Transverse colon (tissue), 4 donors: ENCODE data around the gene DCAF8.

Source experiments
- EP300 ChIP-seq: sonication (generic); formaldehyde crosslinking; IDR thresholded peaks from one replicate; pipeline ENCODE4 v1.6.1; 2017; ENCODE audit warnings: antibody characterized with exemption, low read depth
- POLR2A ChIP-seq: fragments of 450-650 bp; IDR thresholded peaks from one replicate; pipeline ENCODE4 v1.6.1; 2016; ENCODE audit warnings: antibody characterized with exemption, mild to moderate bottlenecking, moderate library complexity
- POLR2AphosphoS5 ChIP-seq, 3 donors: sonication (generic); formaldehyde crosslinking; IDR thresholded peaks; one replicate each; pipeline ENCODE4 v1.6.1; 2016; ENCODE audit warnings: antibody characterized with exemption in 3 of 3
- TF ChIP-seq, protein P1 (sequence below), 5 experiments: fragments of 200-600 bp in 3 of 5; fragments of 450-650 bp in 2 of 5; sonication (generic) in 3 of 5; IDR thresholded peaks; 1 replicate in 2 of 5; 2 replicates in 3 of 5; pipeline ENCODE4 v1.5.1; 2016 to 2017; ENCODE audit warnings: antibody characterized with exemption in 5 of 5, inconsistent platforms in 3 of 5, mild to moderate bottlenecking in 2 of 5, moderate library complexity in 1 of 5

DNA sequence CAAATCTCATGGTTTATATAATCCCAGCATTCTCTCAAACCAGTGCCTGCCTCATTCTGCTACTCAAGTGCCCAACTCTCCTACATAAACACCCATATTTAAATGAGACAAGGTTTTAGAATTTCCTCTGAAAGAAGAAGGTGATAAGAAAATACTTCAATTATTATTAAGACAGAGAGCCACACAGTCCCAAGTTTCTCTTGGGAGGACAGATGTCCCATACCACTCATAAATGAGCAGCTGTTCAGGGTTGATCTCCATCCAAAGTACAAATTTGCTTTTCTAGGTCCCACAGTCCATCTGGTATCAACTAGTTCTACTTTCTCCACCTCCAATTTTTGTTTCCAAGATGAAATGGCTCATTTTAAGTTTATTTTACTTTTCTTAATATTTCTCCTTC, 11.3 kb downstream of the DCAF8 start:
- TF ChIP-seq, protein P1, sequence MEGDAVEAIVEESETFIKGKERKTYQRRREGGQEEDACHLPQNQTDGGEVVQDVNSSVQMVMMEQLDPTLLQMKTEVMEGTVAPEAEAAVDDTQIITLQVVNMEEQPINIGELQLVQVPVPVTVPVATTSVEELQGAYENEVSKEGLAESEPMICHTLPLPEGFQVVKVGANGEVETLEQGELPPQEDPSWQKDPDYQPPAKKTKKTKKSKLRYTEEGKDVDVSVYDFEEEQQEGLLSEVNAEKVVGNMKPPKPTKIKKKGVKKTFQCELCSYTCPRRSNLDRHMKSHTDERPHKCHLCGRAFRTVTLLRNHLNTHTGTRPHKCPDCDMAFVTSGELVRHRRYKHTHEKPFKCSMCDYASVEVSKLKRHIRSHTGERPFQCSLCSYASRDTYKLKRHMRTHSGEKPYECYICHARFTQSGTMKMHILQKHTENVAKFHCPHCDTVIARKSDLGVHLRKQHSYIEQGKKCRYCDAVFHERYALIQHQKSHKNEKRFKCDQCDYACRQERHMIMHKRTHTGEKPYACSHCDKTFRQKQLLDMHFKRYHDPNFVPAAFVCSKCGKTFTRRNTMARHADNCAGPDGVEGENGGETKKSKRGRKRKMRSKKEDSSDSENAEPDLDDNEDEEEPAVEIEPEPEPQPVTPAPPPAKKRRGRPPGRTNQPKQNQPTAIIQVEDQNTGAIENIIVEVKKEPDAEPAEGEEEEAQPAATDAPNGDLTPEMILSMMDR (IDR thresholded peaks at IDR 0.05): no peak
- TF ChIP-seq EP300 (no peak), POLR2AphosphoS5 (IDR thresholded peaks at IDR 0.05) (no peak), POLR2A (no peak)
